ENCODE measurements around the gene PLD1.
"Not testable (repeated sequence)": the region's sequence is repeated elsewhere in the genome, so short reads cannot be mapped to it uniquely, and the experiment has no call there.

Gene PLD1, protein sequence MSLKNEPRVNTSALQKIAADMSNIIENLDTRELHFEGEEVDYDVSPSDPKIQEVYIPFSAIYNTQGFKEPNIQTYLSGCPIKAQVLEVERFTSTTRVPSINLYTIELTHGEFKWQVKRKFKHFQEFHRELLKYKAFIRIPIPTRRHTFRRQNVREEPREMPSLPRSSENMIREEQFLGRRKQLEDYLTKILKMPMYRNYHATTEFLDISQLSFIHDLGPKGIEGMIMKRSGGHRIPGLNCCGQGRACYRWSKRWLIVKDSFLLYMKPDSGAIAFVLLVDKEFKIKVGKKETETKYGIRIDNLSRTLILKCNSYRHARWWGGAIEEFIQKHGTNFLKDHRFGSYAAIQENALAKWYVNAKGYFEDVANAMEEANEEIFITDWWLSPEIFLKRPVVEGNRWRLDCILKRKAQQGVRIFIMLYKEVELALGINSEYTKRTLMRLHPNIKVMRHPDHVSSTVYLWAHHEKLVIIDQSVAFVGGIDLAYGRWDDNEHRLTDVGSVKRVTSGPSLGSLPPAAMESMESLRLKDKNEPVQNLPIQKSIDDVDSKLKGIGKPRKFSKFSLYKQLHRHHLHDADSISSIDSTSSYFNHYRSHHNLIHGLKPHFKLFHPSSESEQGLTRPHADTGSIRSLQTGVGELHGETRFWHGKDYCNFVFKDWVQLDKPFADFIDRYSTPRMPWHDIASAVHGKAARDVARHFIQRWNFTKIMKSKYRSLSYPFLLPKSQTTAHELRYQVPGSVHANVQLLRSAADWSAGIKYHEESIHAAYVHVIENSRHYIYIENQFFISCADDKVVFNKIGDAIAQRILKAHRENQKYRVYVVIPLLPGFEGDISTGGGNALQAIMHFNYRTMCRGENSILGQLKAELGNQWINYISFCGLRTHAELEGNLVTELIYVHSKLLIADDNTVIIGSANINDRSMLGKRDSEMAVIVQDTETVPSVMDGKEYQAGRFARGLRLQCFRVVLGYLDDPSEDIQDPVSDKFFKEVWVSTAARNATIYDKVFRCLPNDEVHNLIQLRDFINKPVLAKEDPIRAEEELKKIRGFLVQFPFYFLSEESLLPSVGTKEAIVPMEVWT

DNA sequence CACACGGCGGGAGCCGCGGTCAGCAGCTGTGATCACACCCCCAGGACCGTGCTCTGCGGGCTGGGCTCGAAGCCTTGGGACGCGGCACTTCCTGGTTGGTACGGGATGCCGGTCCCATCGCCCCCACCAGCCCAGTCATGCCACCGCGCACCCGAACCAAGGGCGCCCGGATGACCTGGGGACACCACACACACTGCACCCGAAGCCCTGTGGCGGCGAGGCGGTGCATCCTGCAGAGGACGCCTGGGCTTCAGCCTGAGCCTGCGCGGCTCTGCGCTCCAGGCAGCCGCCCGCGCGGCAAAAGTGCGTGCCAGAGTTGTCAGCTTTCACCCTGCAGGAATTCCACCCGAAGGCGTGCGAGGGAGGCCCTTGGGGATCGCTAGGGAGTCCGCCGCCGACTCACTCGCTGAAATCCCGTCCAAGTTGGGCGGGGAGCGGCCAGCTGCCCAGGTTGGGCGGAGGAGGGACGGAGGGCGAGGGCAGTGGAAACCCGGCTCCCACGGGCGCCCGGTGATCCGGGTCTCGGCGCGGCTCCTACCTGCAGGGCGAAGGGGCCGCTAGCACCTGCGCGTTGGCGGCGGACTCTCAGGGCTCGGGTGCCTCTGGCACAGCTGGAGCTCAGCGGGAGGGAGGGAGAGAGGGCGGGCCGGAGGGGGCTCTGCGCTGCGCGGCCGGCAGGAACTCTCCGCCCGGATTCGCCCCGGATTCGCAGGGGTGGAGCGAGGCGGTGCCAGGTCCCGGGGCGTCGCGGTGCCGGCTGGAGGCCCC is at the start of gene PLD1:
Gene PLD1, minus strand, starts transcription at position 623 of the 768 bp plus-strand sequence. CDS start 72,432 bp downstream, outside the sequence.
- no peak for DNase-seq (ENCODE audit: extremely low read depth, low read depth)
- TF ChIP-seq, protein P1, sequence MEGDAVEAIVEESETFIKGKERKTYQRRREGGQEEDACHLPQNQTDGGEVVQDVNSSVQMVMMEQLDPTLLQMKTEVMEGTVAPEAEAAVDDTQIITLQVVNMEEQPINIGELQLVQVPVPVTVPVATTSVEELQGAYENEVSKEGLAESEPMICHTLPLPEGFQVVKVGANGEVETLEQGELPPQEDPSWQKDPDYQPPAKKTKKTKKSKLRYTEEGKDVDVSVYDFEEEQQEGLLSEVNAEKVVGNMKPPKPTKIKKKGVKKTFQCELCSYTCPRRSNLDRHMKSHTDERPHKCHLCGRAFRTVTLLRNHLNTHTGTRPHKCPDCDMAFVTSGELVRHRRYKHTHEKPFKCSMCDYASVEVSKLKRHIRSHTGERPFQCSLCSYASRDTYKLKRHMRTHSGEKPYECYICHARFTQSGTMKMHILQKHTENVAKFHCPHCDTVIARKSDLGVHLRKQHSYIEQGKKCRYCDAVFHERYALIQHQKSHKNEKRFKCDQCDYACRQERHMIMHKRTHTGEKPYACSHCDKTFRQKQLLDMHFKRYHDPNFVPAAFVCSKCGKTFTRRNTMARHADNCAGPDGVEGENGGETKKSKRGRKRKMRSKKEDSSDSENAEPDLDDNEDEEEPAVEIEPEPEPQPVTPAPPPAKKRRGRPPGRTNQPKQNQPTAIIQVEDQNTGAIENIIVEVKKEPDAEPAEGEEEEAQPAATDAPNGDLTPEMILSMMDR (IDR thresholded peaks at IDR 0.05; ENCODE audit: low read depth, low read length, missing control alignments) = no peak
- peak within 1 kb of the TSS; percentile 55 for H3K4me3 ChIP-seq (replicated peaks; ENCODE audit: low read depth, low read length)

DNA sequence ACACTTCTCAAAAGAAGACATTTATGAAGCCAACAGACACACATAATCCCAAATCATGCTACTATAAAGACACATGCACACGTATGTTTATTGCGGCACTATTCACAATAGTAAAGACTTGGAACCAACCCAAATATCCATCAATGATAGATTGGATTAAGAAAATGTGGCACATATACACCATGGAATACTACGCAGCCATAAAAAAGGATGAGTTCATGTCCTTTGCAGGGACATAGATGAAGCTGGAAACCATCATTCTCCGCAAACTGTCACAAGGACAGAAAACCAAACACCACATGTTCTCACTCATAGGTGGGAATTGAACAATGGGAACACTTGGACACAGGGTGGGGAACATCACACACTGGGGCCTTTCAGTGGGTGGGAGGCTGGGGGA is 48.5 kb upstream of the PLD1 start:
- not testable (repeated sequence) for H3K4me3 ChIP-seq (replicated peaks; ENCODE audit: low read depth, low read length); DNase-seq (ENCODE audit: extremely low read depth, low read depth)

DNA sequence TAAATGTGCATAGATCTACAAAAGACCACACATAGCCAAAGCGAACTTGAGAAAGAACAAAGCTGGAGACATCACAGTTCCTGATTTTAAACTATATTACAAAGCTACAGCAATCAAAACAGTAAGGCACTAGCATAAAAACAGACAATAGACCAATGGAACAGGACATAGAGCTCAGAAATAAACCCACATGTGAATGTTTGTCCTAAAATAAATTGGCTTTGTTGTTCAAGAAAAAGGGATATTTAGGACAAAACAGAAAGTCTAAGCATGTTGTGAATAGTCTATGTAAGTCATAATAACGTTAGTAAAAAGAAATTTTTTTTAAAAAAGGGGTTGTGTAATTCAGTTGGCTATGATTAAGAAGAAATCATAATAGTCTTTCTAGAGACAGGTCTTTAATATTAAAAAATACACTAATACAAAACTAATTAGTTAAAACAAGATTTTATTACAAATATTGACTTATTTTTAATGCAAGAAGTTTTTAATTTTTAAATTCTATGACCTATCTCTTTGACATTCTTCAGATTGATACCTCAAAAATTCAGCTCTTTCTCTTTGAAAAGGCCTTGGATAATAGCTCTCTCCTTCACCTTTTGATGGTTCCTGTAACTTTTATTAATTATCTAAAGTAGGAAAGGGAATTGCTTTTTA is 44.5 kb upstream of the PLD1 start:
- no peak for DNase-seq (ENCODE audit: extremely low read depth, low read depth)
- TF ChIP-seq, protein P1 (IDR thresholded peaks at IDR 0.05; ENCODE audit: low read depth, low read length, missing control alignments) = no peak
- H3K4me3 ChIP-seq (replicated peaks; ENCODE audit: low read depth, low read length) = no peak overlapping the region

DNA sequence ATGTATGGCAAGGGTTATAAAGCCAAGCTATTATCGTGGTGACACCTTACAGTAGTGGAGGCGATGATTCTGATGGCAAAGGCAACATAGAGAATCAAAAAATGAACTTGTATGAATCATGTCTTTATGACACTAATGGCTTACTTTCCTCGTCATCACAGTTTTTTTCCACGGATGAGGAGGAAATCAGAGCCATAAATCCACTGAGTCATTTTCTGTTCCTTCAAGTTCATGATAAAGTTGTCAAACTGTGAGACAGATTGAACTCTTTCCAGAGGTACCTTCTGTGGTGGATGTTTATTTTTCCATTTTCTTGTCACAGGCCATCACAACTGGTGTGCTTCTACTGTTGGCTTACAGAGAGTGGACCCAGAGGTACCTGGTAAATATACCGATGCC is 41.4 kb upstream of the PLD1 start:
- H3K4me3 ChIP-seq (replicated peaks; ENCODE audit: low read depth, low read length) = no peak overlapping the region
- TF ChIP-seq, protein P1 (IDR thresholded peaks at IDR 0.05; ENCODE audit: low read depth, low read length, missing control alignments) = no peak
- DNase-seq (ENCODE audit: extremely low read depth, low read depth) = no peak

DNA sequence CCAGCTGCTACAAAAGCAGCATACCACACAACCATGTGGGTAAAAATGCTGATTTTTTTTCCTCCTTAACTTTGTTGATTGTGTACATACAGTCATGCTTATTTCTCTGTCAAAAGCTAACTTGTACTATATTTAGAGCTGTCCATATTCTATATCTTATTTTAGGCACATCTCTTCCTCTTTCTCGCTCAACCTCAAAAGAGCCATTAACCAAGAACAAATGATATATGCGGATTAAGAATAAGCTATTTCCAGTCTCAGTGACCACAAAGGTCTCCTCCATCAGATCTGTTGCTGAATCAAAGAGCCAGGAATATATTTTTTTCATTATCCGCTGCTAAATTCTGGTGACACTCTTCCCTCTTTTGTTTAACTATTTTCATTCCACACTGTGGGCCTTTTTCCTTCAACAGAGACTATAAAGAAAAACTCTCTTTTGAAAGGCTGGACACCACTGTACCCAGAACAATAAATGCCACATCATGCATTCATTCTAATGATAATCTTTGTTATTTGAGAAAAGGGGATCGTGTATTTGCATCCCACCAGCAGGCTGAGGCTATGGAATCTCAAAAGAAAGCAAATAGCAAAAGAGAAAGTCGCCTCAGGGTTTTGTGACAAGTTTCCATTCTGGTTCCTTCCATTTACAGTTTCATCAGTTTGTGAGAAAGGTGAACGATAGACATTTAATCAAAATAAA is 40.8 kb upstream of the PLD1 start:
- TF ChIP-seq, protein P1 (IDR thresholded peaks at IDR 0.05; ENCODE audit: low read depth, low read length, missing control alignments) = no peak
- no peak overlapping the region for H3K4me3 ChIP-seq (replicated peaks; ENCODE audit: low read depth, low read length)
- DNase-seq (ENCODE audit: extremely low read depth, low read depth) = no peak

DNA sequence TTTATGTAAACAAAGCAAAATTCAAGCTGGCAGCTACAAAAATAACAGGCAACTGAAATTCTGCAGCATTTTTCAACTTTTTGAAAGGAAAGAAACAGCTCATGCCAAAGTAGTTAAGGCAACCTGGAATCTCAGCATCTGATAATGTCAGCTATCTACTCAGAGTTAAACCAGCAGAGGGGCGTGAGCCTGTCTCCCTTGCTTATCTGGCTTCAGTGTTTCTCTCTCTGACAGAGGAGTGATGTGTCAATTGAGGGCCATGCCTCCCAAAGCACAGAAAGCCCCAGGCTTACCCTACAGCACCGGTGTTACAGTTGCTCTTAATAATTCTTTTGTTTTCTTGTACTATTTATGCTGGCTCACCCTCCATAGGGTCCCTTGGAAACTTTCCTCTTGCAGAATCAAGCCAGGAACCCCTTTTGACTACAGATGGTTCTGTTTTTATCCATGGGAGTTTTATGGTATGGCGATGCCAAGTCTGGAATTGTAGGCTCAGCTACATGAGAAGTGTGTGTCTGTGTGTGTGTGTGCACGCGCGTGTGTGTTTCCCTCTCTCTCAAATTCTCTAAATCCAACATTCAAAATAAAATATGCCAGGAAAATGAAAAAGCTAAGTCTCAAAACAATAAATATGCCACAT is 40.2 kb upstream of the PLD1 start:
- no peak overlapping the region for H3K4me3 ChIP-seq (replicated peaks; ENCODE audit: low read depth, low read length)
- TF ChIP-seq, protein P1 (IDR thresholded peaks at IDR 0.05; ENCODE audit: low read depth, low read length, missing control alignments) = no peak
- DNase-seq (ENCODE audit: extremely low read depth, low read depth) = no peak

All from HFF-Myc (cell line).